HL-60 (cell line): ENCODE results near the gene FGD5.

Experiments used
- DNase-seq, 2 experiments: peaks; one replicate each; pipeline ENCODE4 v3.0.0-alpha.2; 2010 to 2020; ENCODE audit warnings: low read depth in 1 of 2, low spot score in 1 of 2
- H3K27ac ChIP-seq: fragments of 250-450 bp; sonication (Bioruptor Pico); replicated peaks from 2 replicates; pipeline ENCODE4 v1.5.1; 2020; ENCODE audit warnings: mild to moderate bottlenecking, moderate library complexity
- H3K27me3 ChIP-seq: fragments of 250-450 bp; sonication (Bioruptor Pico); 2 replicates; pipeline ENCODE4 v1.5.1; 2021; ENCODE audit warnings: mild to moderate bottlenecking, moderate library complexity; ENCODE audit not compliant: insufficient read depth, poor library complexity, severe bottlenecking
- H3K4me3 ChIP-seq: replicated peaks from 2 replicates; pipeline ENCODE4 v1.5.1; 2011; ENCODE audit warnings: mild to moderate bottlenecking, control low read depth, low read length; ENCODE audit not compliant: insufficient read depth
- GABPA ChIP-seq: IDR thresholded peaks from 2 replicates; pipeline ENCODE4 v1.6.1; 2012; ENCODE audit warnings: low read depth
- POLR2AphosphoS5 ChIP-seq: IDR thresholded peaks from 2 replicates; pipeline ENCODE4 v1.6.1; 2012; ENCODE audit warnings: low read depth
- SPI1 ChIP-seq: IDR thresholded peaks from 2 replicates; pipeline ENCODE4 v1.6.1; 2012; ENCODE audit warnings: low read depth, mild to moderate bottlenecking, borderline replicate concordance
- TF ChIP-seq, protein P1 (sequence below): IDR thresholded peaks from one replicate; pipeline ENCODE4 v1.5.1; 2011; ENCODE audit warnings: low read length, control low read depth, inconsistent platforms; ENCODE audit not compliant: insufficient read depth
- TF ChIP-seq, protein P2 (sequence below): IDR thresholded peaks from 2 replicates; pipeline ENCODE4 v1.6.1; 2012; ENCODE audit warnings: low read depth; ENCODE audit not compliant: insufficient replicate concordance

Gene FGD5

DNA sequence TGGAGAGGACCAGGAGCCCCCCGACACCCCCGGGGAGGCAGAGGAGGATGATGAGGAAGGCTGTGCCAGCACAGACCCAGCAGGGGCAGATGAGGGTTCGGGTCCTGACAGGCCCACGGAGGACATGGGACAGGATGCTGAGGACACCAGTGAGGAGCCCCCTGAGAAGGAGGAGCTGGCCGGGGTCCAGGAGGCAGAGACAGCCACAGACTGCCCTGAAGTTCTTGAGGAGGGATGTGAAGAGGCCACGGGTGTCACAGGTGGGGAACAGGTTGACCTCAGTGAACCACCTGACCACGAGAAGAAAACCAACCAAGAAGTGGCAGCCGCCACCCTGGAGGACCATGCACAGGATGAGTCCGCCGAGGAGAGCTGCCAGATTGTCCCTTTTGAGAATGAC, 909 bp downstream of the FGD5 start:
- Histone ChIP-seq H3K4me3 (no peak overlapping the region), H3K27ac (no peak overlapping the region), H3K27me3 (peaks cover 2% of the 10 kb centered on the region)
- DNase-seq: no peak
- TF ChIP-seq, protein P1, sequence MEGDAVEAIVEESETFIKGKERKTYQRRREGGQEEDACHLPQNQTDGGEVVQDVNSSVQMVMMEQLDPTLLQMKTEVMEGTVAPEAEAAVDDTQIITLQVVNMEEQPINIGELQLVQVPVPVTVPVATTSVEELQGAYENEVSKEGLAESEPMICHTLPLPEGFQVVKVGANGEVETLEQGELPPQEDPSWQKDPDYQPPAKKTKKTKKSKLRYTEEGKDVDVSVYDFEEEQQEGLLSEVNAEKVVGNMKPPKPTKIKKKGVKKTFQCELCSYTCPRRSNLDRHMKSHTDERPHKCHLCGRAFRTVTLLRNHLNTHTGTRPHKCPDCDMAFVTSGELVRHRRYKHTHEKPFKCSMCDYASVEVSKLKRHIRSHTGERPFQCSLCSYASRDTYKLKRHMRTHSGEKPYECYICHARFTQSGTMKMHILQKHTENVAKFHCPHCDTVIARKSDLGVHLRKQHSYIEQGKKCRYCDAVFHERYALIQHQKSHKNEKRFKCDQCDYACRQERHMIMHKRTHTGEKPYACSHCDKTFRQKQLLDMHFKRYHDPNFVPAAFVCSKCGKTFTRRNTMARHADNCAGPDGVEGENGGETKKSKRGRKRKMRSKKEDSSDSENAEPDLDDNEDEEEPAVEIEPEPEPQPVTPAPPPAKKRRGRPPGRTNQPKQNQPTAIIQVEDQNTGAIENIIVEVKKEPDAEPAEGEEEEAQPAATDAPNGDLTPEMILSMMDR: no peak
- TF ChIP-seq, protein P2, sequence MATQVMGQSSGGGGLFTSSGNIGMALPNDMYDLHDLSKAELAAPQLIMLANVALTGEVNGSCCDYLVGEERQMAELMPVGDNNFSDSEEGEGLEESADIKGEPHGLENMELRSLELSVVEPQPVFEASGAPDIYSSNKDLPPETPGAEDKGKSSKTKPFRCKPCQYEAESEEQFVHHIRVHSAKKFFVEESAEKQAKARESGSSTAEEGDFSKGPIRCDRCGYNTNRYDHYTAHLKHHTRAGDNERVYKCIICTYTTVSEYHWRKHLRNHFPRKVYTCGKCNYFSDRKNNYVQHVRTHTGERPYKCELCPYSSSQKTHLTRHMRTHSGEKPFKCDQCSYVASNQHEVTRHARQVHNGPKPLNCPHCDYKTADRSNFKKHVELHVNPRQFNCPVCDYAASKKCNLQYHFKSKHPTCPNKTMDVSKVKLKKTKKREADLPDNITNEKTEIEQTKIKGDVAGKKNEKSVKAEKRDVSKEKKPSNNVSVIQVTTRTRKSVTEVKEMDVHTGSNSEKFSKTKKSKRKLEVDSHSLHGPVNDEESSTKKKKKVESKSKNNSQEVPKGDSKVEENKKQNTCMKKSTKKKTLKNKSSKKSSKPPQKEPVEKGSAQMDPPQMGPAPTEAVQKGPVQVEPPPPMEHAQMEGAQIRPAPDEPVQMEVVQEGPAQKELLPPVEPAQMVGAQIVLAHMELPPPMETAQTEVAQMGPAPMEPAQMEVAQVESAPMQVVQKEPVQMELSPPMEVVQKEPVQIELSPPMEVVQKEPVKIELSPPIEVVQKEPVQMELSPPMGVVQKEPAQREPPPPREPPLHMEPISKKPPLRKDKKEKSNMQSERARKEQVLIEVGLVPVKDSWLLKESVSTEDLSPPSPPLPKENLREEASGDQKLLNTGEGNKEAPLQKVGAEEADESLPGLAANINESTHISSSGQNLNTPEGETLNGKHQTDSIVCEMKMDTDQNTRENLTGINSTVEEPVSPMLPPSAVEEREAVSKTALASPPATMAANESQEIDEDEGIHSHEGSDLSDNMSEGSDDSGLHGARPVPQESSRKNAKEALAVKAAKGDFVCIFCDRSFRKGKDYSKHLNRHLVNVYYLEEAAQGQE: no peak
- no peak for TF ChIP-seq POLR2AphosphoS5
- TF ChIP-seq GABPA: no peak

DNA sequence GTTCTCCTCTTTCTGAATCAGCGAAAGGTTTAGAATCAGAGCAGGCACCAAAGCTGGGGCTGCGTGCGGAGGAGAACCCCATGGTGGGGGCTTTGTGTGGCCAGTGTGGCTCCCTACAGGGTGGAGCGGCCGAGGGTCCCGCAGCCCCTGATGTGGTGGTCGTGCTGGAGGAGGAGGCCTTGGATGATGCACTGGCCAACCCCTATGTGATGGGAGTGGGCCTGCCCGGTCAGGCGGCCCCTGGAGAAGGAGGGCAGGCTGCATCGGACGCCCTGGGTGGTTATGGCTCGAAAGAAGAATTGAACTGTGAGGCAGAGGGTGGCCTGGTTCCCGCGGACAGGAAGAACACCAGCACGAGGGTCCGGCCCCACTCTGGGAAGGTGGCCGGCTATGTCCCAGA, 1.4 kb downstream of the FGD5 start:
- Histone ChIP-seq H3K27me3 (no peaks in the 10 kb centered on the region), H3K4me3 (no peak overlapping the region), H3K27ac (no peak overlapping the region)
- DNase-seq: no peak
- TF ChIP-seq SPI1: no peak
- TF ChIP-seq, protein P2: no peak
- TF ChIP-seq POLR2AphosphoS5: no peak
- TF ChIP-seq, protein P1: no peak
- no peak for TF ChIP-seq GABPA

DNA sequence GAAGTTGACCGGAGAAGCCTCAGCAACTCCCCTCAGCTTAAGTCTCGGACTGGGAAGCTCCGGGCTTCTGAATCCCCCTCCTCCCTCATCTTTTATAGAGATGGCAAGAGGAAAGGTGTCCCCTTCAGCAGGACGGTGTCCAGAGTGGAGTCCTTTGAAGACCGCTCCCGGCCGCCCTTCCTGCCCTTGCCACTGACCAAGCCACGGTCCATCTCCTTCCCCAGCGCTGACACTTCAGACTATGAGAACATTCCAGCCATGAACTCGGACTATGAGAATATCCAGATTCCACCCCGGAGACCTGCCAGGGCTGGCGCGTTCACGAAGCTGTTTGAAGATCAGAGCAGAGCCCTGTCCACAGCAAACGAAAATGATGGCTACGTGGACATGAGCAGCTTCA, 2.4 kb downstream of the FGD5 start:
- Histone ChIP-seq H3K27me3 (peaks cover 2% of the 10 kb centered on the region), H3K27ac (no peak overlapping the region), H3K4me3 (no peak overlapping the region)
- no peak for DNase-seq
- TF ChIP-seq, protein P1: no peak
- TF ChIP-seq GABPA (no peak), POLR2AphosphoS5 (no peak), SPI1 (no peak)
- TF ChIP-seq, protein P2: no peak
